ENCODE data around the gene SYPL2.
"Not testable (repeated sequence)": the region's sequence is repeated elsewhere in the genome, so short reads cannot be mapped to it uniquely, and the experiment has no call there.

SYPL2 gene
- 0 to 0.12 reads per million in 2 experiments for total RNA-seq

DNA sequence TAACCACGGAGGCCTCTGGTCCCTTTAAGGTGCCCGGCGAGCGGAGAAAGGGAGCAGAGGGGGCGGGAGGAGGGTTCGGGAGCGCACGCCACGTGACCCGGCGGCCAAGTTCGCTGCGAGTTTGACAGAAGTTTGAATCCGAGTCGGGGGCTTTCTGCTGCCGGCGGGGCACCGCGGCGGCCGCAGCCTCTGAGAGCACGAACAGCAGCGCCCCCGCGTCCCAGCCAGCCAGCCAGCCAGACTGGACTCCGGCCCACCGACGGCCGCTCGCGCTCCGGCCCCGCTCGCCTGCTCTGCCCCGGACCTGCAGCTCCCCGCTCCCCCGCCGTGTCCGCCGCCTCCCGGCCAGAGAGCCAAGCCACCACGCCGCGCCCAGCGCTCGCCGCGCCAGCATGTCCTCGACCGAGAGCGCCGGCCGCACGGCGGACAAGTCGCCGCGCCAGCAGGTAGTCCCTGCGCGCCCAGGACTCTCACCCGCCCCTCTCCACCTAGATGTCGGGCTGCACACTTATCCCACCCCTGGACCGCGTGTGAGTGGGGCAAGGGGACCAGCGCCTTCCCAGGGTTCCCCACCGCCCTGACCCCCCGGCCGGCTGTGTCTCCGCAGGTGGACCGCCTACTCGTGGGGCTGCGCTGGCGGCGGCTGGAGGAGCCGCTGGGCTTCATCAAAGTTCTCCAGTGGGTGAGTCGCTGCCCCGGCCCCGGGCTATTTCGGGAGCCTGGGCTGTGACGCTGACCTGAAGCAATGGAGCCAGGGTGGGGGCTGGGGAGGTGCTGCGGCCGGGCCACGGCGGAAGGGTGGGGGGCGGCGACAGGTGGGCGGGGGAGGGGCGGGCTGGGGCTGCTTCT, at the start of gene SYPL2:
SYPL2 (plus strand) TSS at position 95 of the 849 bp plus-strand sequence; CDS start at position 393, 298 bp downstream.
- DNase-seq (ENCODE audit: low read depth): no peak

DNA sequence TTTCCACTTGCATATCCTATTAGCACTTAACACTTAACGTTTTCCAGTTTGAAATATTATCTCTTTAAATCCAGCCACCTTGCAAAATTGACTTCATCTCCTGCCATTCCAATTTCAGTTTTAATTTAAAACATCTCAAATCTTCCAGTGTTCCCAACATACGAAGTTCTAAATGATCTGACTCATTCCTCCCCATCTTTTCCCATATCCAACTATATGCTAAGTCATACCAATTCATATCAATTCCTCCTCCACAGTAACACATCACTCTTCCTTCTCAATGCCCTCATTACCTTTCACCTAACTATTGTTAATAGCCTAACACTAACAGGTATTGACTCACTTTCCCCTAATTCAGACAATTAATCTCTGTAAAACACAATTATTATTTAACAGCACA, 42.8 kb upstream of the SYPL2 start:
- DNase-seq (ENCODE audit: low read depth): no peak

DNA sequence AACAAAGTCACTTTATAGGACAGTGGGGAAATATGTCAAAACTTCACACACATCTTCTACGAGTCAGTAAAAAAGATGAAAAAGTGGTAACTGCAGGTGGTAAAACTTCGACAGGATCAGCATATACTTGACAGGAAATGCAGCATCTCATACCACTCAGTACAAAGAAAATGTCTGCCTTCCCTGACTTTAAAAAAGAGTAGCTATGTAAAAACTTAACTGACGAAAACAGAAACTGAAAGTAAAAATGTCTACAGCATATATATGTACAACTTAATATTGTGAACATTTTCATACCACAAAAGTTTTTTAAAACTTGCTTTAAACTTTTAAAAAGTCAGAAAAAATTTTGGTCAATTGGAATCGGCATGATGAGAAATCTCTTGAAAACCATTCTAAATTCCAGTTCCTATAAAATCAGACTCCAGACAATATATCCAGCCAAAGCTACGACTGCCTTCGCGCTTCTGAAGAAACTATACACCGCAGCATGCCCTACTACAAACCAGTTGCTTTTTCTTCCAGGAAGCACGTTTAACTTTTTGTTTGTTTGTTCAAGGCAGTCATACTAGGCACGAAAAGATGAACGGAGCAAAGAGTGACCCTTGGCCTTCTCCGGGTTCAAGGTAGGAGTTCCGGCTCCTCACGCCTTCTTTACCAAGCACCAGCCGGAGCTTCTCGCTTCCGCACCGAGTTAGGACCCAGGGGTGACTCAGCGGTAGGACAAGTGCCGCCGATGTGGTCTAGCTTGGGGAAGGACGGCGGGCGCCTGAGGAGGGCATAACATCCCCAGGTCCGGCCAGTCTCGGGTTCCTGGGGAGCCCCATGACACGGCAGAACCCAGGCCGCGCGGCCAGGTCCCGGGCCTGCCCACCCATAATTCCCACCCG, 40.7 kb upstream of the SYPL2 start:
- DNase-seq (ENCODE audit: low read depth): peak; percentile 37

DNA sequence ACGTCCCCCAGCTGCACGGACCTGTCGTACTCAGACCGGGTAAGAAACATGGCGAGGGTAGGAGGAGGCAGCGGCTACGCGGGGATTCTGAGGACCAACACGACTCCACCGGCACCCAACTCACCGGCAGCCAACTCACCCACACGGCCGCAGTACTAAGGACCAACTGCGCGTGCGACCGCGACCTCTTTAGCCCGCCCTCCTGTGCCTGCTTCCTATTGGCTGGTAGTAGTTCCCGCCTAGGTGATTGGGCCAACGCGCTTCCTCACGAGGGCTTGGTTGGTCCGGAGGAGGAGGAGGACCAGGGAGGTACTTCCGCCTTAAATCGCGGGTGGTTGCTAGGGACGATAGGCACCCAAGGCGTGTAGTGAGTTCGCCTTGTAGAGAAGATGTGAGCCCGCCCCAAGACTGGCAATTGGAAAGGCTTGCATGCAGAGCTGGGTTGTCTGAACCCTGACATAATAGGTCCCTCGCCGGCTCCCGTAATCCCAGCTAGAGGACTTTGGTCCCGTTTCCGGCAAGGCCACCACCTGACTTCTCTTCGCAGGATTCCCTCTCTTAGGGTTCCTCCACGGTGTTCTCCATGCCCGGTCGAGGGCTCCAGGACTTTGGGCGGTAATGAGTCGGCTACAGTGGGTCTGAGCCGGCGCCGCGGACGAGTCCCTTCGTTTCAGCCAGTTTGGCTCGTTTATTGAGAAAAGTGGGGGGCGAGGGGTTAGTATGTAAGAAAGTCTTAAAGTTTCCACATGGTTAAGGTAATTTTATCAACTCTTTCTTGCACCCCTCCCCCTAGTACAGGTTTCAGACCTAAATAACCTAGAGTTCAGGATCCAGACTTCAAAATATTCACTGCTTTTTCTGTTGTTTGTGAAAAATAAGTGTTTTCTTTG, 39.8 kb upstream of the SYPL2 start, which contains the start of gene PSMA5:
PSMA5 (minus strand) TSS at position 168 of the 890 bp plus-strand sequence; CDS start at position 50, 118 bp downstream.
- DNase-seq (ENCODE audit: low read depth): peak; percentile 92

DNA sequence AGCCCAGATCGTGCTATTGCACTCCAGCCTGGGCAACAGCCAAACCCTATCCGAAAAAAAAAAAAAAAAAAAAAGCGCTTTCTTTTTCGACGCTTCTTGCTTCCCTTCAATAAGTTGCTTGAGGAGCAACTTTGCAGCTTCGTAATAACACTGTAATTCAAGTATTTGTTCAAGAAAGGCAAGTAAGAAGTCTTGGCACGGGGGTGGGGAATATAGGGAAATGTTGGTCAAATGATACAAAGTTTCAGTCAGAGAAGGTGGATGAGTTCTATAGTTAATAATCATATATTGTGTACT, 39.2 kb upstream of the SYPL2 start:
- DNase-seq (ENCODE audit: low read depth): no peak

DNA sequence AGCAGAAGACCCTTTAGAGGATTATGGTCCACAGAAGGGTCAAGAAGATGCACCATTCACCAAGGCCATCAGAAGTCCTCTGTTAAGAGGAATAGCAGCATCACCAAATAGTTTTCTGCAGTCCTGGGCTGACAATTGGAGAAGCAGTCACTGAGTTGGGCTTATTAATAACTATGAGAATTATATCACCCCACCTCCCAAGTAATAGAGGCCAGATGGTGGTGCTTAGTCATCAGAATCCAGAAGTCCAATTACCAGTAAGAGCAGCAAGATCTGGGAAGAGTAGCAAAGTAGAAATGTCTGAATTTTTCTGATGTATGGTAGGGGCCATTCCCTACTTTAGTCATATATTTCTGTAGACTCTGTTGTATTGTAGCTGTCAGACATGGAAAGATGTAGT, 34.0 kb upstream of the SYPL2 start:
- DNase-seq (ENCODE audit: low read depth): no peak

DNA sequence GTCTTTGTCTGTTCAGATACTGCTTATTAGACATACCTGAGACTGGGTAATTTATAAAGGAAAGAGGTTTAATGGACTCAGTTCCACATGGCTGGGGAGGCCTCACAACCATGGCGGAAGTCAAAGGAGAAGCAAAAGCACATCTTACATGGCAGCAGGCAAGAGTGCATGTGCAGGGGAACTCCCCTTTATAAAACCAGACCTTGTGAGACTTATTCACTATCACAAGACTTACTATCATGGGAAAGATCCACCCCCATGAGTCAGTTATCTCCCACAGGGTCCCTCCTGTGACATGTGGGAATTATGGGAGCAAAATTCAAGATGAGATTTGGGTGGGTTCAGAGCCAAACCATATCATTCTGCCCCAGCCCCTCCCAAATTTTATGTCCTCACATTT, 33.0 kb upstream of the SYPL2 start:
- no peak for DNase-seq (ENCODE audit: low read depth)

DNA sequence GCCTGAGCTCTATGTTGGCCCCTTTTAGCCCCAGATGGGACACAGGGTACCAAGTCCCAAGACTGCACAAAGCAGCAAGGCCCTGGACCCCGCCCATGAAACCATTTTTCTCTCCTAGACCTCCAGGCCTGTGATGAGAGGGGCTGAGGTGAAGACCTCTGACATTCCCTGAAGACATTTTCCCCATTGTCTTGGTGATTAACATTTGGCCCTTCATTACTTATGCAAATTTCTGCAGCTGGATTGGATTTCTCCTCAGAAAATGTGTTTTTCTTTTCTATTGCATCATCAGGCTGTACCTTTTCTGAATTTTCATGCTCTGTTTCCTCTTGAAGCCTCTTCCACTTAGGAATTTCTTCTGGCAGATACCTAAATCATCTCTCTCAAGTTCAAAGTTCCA, 31.9 kb upstream of the SYPL2 start:
- no peak for DNase-seq (ENCODE audit: low read depth)

DNA sequence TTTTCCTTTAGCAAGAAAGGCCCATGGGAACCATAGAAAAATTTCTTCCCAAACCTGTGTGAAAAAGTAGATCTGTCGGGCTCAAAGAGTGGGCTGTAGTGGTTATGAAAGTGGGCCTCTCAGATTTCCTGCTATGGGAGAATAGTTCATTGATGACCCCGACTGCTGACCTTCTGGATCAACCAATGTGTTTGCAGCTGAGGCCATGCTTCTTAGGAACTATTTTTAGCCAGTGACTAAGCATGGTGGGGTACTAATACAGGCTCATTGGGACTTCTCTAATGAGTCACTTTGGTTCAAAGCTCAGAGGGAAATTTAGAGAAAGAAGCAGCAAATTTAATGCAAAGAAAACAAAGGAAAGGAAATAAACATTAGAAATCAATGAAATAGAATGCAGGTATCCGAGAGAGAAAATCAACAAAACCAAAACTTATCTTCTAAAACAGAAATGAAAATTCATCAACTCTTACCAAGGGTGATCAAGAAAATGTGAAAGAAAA, 27.5 kb upstream of the SYPL2 start:
- no peak for DNase-seq (ENCODE audit: low read depth)

DNA sequence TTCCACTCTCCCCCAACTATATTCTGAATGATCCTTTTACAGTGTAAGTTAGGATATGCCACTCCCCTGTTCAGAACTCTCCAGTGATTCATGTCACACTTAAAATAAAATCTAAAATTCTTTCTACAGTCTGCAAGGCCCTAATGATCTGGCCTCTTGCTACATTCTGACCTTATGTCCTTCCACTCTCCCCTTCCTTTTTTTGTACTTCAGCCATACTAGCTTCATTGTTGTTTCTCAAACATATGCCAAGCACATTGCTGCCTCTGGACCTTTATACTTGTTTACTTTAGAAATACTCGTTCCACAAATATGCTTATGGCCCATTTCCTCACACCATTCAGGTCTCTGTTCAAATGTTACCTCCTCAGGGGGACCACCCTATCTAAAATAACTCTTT, 25.3 kb upstream of the SYPL2 start:
- no peak for DNase-seq (ENCODE audit: low read depth)

DNA sequence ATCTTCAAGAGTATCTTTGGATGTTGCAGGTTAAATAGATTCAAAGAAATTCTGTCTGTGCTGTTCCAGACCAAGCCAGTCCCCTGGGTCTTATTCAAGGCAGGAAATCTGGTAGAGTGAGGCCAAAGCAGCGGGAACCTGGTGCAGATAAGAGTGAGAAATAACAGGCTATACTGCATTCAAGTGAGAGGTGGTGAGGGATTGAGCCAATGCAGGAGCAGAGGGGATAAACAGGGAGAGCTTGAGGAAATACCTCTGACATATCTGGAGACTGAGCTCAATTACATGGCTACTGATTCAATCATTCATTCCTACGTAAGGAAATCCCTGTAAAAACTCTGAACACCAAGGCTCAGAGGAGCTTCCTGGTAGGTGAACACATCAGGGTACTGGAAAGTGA, 22.9 kb upstream of the SYPL2 start:
- DNase-seq (ENCODE audit: low read depth): no peak

DNA sequence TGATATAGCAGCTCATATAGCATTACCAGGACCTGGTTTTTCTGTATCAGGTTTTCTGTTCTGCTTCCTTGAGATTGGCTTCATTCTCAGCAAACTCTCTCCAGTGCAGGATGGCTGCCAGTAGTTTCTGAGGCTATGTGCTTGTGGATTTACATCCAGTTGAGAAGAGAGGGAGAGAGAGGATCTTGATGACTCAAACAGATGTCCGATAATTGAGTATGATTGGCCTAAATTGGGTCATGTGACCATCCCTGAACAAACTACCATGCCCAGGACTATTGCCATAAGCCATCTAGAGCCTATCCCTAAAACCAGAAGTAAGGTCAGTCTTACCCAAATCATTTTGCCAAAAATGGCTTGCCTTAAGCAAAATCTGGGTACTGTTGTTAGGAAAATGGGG, 22.0 kb upstream of the SYPL2 start:
- no peak for DNase-seq (ENCODE audit: low read depth)

DNA sequence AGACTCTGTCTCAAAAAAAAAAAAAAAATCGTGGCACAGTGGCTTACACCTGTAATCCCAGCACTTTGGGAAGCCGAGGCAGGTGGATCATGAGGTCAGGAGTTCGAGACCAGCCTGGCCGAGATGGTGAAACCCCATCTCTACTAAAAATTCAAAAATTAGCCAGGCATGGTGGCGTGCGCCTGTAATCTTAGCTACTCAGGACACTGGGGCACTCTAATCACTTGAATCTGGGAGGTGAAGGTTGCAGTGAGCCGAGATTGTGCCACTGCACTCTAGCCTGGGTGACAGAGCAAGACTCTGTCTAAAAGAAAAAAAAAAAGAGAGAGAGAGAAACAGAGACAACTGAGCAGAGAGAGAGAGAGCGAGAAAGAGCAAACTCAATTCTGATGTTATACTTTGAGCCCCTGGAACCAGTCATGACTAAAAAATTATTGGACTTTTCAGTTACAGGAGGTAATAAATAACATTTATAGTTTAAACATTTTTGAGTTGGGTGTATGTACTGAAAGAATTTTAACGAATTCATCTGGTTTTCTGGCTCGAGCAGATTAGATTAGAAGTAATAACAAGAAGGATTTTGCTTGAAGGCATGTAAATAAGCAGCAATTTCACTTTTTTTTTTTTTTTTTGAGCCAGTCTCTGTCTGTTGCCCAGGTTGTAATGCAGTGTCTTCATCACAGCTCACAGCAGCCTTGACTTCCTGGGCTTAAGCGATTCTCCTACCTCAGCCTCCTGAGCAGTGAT, 20.2 kb upstream of the SYPL2 start:
- DNase-seq (ENCODE audit: low read depth): not testable (repeated sequence)

DNA sequence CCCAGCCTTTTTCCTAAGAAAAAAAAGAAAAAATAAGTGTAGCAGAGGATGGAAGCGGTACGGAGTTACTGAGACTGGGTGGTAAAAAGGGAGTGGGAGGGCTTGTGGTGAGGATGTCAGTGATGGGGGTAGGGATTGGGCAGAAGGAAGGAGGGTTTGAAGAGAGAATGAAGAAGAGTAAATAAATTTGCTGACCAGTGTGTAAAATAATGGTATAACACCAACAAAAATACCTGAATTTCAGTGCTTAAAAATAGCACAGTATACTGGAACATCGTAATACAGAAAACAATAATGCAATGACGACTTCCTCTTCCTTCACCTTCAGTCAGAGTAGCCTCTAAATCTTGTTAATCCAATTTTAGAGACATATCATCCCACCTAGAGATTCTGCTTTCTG, 18.8 kb upstream of the SYPL2 start:
- no peak for DNase-seq (ENCODE audit: low read depth)

DNA sequence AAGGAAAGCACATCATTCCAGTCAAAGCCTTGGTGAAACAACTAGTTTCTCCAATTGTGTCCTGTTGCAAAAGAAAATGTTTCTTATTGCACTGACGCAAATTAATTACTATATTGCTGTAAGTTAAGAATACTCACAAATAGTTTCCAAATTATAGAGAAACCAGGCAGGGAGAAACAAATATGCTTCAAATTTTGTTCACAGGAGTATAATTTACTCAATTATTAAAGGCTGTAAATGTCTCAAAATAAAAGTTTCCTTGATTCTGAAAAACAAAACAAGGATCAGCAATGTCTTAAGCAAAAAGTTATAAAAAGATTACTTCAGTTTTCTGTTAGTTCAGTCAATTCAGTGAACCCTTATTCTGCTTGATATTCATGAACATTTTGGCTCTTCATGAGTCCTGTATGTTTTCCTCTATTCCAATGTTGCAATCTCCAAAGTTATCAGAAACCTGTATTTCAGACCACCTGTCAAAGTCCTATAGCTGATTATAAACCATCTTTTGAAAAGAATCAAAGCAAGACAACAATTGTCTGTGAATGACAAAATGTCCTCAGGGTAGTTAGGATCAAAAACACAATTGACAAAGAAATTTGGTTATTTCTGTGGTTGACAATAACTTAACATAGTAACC, 11.7 kb upstream of the SYPL2 start:
- DNase-seq (ENCODE audit: low read depth): no peak

DNA sequence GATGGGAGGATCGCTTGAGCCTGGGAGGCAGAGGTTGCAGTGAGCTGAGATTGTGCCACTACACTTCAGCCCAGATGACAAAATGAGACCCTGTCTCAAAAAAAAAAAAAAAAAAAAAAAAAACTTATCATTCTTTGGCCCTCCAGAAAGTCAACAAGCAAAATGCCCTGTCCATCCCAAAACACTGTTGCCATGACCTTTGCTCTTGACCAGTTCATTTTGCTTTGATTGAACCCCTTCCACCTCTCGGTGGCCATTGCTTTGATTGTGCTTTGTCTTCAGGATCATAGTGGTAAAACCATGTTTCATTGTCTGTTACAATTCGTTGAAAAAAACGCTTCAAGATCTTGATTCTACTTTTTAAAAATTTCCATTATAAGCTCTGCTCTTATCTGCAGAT, 8.5 kb upstream of the SYPL2 start:
- DNase-seq (ENCODE audit: low read depth): no peak

DNA sequence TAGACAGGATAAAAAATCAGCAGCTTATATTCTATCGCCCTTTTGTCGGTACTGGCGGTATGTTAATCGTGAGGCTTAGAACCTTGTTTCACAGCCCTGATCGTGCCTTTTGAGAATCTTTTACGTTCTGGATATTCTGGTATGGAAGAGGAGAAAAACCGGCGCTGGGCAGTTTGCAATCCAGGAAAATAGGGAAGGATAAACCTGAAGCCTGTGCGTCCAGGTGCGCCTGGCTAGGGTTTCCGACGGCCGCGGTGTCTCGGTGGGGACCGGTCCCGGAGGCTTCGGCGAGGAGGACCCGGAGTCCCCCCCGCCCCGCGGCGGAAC, 258 bp upstream of the SYPL2 start:
- no peak for DNase-seq (ENCODE audit: low read depth)

DNA sequence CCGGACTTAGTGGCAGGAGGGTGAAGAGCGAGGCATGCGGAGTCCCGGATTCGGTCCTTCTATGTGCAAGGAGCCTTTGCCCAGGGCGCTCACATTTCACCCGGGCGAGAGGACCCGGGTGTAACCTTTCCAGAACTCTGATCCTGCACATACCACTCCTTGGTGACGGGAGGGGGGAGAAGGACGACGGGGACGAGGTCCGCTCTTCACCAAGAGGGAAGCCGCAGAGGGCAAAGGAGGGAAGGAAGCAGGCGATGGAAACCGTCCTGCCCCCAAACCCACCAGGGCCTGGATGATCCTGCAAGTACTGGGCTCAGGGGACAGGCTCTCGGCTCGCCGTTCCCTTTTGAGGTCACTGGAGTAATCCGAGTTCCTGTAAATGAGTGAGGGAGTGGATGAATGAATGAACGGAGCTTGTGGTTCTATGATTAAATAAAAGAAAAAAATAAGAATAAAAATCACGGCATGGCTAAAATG, 993 bp downstream of the SYPL2 start:
- DNase-seq (ENCODE audit: low read depth): no peak

DNA sequence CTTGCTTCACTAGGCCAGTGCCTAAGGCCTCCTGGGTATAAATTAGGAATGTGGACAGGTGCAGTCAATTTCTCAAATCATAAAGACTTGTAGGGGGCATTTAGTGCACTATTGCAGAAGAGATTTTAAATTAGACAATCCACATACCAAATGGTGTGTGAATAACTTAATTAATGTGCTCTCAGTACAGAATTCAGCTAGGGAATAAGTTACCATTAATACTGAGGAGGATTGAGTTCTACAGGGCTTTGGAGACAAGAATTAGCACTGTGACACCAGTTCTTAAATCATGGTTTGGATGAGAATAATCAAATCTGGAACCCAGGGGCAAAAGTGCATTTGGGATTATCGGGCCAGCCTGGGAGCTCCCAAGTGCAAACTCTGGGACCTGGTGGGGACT, 1.7 kb downstream of the SYPL2 start:
- DNase-seq (ENCODE audit: low read depth): no peak

DNA sequence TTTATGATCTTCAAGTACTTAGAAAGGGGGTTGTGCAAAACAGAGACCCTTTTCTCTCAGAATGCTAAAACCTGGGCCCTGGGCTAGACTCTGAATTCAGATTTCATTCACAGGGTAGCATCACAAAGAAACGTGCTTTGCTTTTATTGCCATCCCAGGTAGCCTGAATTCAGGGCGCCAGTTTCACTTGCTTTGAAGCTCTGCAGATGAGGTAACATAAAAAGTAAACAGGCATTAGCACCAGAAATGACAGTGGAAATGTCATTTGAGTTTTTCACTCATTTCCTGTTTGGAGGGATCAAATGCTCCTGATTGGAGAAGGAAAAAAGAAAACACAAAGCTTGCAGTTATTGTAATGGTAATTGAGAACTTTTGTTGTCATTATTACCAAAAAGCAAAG, 2.6 kb downstream of the SYPL2 start:
- no peak for DNase-seq (ENCODE audit: low read depth)

DNA sequence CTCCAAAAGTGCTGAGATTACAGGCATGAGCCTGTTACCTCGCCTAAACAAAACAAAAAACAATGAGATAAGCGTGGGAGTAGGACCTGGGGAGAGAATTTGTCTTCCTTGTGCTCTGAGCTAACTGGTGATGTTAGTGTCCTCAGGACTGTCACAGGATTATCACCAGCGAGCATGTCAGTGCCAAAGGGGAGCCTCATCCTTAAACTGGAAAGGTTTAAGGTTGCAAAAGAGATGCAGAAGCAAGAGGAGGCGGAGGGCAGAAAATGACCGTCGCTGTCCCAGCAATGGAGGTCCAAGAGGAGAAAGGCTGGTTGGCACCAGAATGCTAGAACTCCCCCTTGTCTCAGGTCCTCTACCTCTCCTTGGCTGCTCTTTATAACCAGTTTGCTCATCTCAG, 3.9 kb downstream of the SYPL2 start:
- DNase-seq (ENCODE audit: low read depth): no peak

Measured in T follicular helper cell (primary cell).